ENCODE results near the gene RPS6KA4. TPM values are rescaled to one million over a fixed set of nuclear protein-coding genes. Genes with fewer than 3 reads are reported as not detected.

RPS6KA4 gene
- polyA plus RNA-seq, 1 of the 3 experiments (the other 2 are of a cell fraction) = 43.4 TPM

DNA sequence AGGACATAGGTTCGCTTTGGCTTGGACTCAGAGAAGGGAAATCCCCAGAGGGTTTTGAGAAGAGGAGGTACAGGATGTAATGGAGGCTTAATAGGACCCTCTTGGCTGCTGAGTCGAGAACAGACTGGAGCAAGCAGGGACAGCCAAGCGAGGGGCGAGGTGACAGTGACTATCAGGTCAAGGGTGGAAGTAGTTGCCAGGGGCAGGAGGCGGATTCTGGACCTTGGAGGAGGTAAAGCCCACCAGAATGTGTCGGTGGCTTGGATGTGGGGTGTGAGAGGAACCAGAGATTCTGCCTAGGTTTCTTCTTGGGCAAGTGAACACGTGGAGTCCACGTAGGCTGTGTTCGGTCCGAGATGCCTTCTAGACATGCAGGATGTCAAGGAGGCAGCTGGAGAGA is 46.0 kb upstream of the RPS6KA4 start:
- CTCF ChIA-PET = interaction anchor here (0.9 to 1.9 kb wide), 7 partner anchors 8 to 800 kb away, joined by 3 to 8 read pairs (median 4); partner anchors contain the start of genes CATSPERZ and ESRRA

DNA sequence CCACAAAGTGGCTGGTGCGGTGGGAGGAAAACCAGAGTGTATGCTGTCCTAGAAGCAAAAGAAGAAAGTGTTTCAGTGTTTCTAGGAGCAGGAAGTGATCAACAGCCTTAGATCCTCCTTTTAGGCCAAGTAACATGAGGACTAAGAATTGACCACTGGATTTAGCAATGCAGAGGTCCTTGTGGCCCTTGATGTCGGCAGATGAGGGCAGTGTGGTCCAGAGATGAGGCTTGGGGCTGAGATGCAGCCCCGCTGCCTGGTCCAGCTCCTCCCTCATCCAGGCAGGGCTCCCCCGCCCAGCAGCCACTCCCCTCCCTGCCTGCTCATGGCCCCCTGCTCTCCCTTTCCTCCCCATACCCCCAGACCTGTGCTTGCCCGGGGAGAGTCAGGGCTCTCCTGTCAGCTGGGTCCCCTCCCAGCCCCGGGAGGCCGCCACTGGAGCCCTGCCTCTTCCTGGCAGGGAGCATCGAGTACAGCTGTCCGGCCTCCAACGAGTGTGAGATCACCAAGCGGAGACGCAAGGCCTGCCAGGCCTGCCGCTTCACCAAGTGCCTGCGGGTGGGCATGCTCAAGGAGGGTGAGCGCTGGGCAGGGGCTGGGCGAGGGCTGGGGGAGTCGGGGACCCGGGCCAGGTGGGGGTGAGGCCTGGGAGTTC is 45.3 kb upstream of the RPS6KA4 start:
- 85% methylated on average over 17 of the region's 18 CpGs for WGBS (ENCODE audit: low lambda C conversion rate)
- TF ChIP-seq YY1 (IDR thresholded peaks at IDR 0.05; ENCODE audit: low read depth) (no peak), POLR2AphosphoS5 (IDR thresholded peaks at IDR 0.05; ENCODE audit: low read depth, low read length) (no peak), GATA2 (CRISPR knock-in tag; IDR thresholded peaks at IDR 0.05) (no peak), RCOR1 (IDR thresholded peaks at IDR 0.05; ENCODE audit: low read length) (no peak), TCF12 (IDR thresholded peaks at IDR 0.05) (no peak), RXRA (IDR thresholded peaks at IDR 0.05; ENCODE audit: borderline replicate concordance, low read depth) (no peak), TEAD4 (IDR thresholded peaks at IDR 0.05; ENCODE audit: borderline replicate concordance, insufficient read depth) (no peak), FOXJ3 (CRISPR knock-in tag; IDR thresholded peaks at IDR 0.05) (no peak), CHD2 (IDR thresholded peaks at IDR 0.05; ENCODE audit: low read length, partially characterized antibody) (no peak), SMC3 (IDR thresholded peaks at IDR 0.05; ENCODE audit: low read depth, low read length) (no peak)
- TF ChIP-seq, protein P1, sequence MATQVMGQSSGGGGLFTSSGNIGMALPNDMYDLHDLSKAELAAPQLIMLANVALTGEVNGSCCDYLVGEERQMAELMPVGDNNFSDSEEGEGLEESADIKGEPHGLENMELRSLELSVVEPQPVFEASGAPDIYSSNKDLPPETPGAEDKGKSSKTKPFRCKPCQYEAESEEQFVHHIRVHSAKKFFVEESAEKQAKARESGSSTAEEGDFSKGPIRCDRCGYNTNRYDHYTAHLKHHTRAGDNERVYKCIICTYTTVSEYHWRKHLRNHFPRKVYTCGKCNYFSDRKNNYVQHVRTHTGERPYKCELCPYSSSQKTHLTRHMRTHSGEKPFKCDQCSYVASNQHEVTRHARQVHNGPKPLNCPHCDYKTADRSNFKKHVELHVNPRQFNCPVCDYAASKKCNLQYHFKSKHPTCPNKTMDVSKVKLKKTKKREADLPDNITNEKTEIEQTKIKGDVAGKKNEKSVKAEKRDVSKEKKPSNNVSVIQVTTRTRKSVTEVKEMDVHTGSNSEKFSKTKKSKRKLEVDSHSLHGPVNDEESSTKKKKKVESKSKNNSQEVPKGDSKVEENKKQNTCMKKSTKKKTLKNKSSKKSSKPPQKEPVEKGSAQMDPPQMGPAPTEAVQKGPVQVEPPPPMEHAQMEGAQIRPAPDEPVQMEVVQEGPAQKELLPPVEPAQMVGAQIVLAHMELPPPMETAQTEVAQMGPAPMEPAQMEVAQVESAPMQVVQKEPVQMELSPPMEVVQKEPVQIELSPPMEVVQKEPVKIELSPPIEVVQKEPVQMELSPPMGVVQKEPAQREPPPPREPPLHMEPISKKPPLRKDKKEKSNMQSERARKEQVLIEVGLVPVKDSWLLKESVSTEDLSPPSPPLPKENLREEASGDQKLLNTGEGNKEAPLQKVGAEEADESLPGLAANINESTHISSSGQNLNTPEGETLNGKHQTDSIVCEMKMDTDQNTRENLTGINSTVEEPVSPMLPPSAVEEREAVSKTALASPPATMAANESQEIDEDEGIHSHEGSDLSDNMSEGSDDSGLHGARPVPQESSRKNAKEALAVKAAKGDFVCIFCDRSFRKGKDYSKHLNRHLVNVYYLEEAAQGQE (IDR thresholded peaks at IDR 0.05; ENCODE audit: low read depth, low read length) = no peak
- TF ChIP-seq, protein P2, sequence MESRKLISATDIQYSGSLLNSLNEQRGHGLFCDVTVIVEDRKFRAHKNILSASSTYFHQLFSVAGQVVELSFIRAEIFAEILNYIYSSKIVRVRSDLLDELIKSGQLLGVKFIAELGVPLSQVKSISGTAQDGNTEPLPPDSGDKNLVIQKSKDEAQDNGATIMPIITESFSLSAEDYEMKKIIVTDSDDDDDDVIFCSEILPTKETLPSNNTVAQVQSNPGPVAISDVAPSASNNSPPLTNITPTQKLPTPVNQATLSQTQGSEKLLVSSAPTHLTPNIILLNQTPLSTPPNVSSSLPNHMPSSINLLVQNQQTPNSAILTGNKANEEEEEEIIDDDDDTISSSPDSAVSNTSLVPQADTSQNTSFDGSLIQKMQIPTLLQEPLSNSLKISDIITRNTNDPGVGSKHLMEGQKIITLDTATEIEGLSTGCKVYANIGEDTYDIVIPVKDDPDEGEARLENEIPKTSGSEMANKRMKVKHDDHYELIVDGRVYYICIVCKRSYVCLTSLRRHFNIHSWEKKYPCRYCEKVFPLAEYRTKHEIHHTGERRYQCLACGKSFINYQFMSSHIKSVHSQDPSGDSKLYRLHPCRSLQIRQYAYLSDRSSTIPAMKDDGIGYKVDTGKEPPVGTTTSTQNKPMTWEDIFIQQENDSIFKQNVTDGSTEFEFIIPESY (IDR thresholded peaks at IDR 0.05; ENCODE audit: borderline replicate concordance, low read depth) = no peak
- TF ChIP-seq, protein P3, sequence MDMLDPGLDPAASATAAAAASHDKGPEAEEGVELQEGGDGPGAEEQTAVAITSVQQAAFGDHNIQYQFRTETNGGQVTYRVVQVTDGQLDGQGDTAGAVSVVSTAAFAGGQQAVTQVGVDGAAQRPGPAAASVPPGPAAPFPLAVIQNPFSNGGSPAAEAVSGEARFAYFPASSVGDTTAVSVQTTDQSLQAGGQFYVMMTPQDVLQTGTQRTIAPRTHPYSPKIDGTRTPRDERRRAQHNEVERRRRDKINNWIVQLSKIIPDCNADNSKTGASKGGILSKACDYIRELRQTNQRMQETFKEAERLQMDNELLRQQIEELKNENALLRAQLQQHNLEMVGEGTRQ (IDR thresholded peaks at IDR 0.05; ENCODE audit: borderline replicate concordance, low read depth, low read length) = no peak

More for the DNA sequence above, 46.0 kb upstream of the RPS6KA4 start:
- no peak overlapping the region for H3K4me2 ChIP-seq
- no peak for DNase-seq
- no peak overlapping the region; a peak in 1 of 4 replicates for H3K27ac ChIP-seq (ENCODE audit: low read depth in 2 of 2, low read length in 1 of 2)
- no peak overlapping the region for H2AFZ ChIP-seq (ENCODE audit: low read depth)
- H4K20me1 ChIP-seq (ENCODE audit: insufficient read depth) = no peaks in the 10 kb centered on the region
- TF ChIP-seq TCF12 (IDR thresholded peaks at IDR 0.05) (no peak), JUND (IDR thresholded peaks at IDR 0.05) (no peak), MXI1 (IDR thresholded peaks at IDR 0.05; ENCODE audit: low read depth, low read length) (no peak), TEAD4 (IDR thresholded peaks at IDR 0.05; ENCODE audit: borderline replicate concordance, insufficient read depth) (no peak), FOSL2 (IDR thresholded peaks at IDR 0.05; ENCODE audit: borderline replicate concordance, low read depth) (no peak)
- TF ChIP-seq, protein P4, sequence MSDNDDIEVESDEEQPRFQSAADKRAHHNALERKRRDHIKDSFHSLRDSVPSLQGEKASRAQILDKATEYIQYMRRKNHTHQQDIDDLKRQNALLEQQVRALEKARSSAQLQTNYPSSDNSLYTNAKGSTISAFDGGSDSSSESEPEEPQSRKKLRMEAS (IDR thresholded peaks at IDR 0.05; ENCODE audit: low read depth) = no peak
- TF ChIP-seq, protein P2 (IDR thresholded peaks at IDR 0.05; ENCODE audit: borderline replicate concordance, low read depth) = no peak
- H3K36me3 ChIP-seq (replicated peaks in 1 of 2; ENCODE audit: control insufficient read depth in 1 of 2, insufficient read depth in 2 of 2, low read length in 1 of 2) = peaks cover 0 to 20% of the 10 kb centered on the region in 2 experiments
- 95% methylated on average over 10 of the region's 10 CpGs for WGBS (ENCODE audit: low lambda C conversion rate)
- POLR2A ChIA-PET = no interaction called here
- H3K4me3 ChIP-seq (ENCODE audit: low read depth in 2 of 2, low read length in 1 of 2) = no peak overlapping the region
- peaks cover 6% of the 10 kb centered on the region for H3F3A ChIP-seq (replicated peaks; ENCODE audit: insufficient read depth)
- no peaks in the 10 kb centered on the region for H3K27me3 ChIP-seq (ENCODE audit: insufficient read depth)
- no peaks in the 10 kb centered on the region for H3K9me2 ChIP-seq
- no peak overlapping the region for H3K9ac ChIP-seq
- H3K9me3 ChIP-seq = no peaks in the 10 kb centered on the region
- peaks cover 27% of the 10 kb centered on the region for H3K79me2 ChIP-seq (ENCODE audit: insufficient read depth)
- H3K4me1 ChIP-seq (ENCODE audit: control insufficient read depth in 1 of 2, insufficient read depth in 2 of 2, low read depth in 1 of 2, low read length in 1 of 2) = peaks cover 0 to 7% of the 10 kb centered on the region in 2 experiments; a peak in 2 of 4 replicates

More for the DNA sequence above, 45.3 kb upstream of the RPS6KA4 start:
- H3K9ac ChIP-seq = no peak overlapping the region
- H3K36me3 ChIP-seq (replicated peaks in 1 of 2; ENCODE audit: control insufficient read depth in 1 of 2, insufficient read depth in 2 of 2, low read length in 1 of 2) = peaks cover 0 to 20% of the 10 kb centered on the region in 2 experiments
- H3K9me3 ChIP-seq = no peaks in the 10 kb centered on the region
- H3K4me3 ChIP-seq (ENCODE audit: low read depth in 2 of 2, low read length in 1 of 2) = no peak overlapping the region
- no peaks in the 10 kb centered on the region for H3K27me3 ChIP-seq (ENCODE audit: insufficient read depth)
- CTCF ChIA-PET = interaction anchor here (0.7 to 1.9 kb wide), 5 partner anchors 9 to 799 kb away, joined by 3 to 8 read pairs (median 3); partner anchors contain the start of genes CATSPERZ and ESRRA
- no peak overlapping the region for H2AFZ ChIP-seq (ENCODE audit: low read depth)
- H3K4me1 ChIP-seq (ENCODE audit: control insufficient read depth in 1 of 2, insufficient read depth in 2 of 2, low read depth in 1 of 2, low read length in 1 of 2) = peaks cover 0 to 7% of the 10 kb centered on the region in 2 experiments; a peak in 2 of 4 replicates
- peaks cover 6% of the 10 kb centered on the region for H3F3A ChIP-seq (replicated peaks; ENCODE audit: insufficient read depth)
- no peak overlapping the region for H3K27ac ChIP-seq (ENCODE audit: low read depth in 2 of 2, low read length in 1 of 2)
- H4K20me1 ChIP-seq (ENCODE audit: insufficient read depth) = no peaks in the 10 kb centered on the region
- POLR2A ChIA-PET = no interaction called here
- H3K79me2 ChIP-seq (ENCODE audit: insufficient read depth) = peaks cover 31% of the 10 kb centered on the region
- DNase-seq = no peak
- no peak overlapping the region for H3K4me2 ChIP-seq
- no peaks in the 10 kb centered on the region for H3K9me2 ChIP-seq

All from SK-N-SH (cell line).